CD4-positive, alpha-beta T cell (primary cell): ENCODE measurements around the gene FDX2. TPM values are rescaled to one million over a fixed set of nuclear protein-coding genes. Genes with fewer than 3 reads are reported as not detected.

Experiments used
- ATAC-seq: fragments of 200-7000 bp; cut with Tn5 transposase; one replicate; pipeline ENCODE4 v1.10.0; 2022; ENCODE audit warnings: mild to moderate bottlenecking; ENCODE audit not compliant: poor library complexity
- CTCF ChIA-PET: fragments of 350-600 bp; sonication (Branson Sonifier 250); formaldehyde crosslinking; loops from one replicate; lab custom pipeline; 2021; ENCODE audit warnings: antibody characterized with exemption, inconsistent platforms; lab: Charles Lee
- POLR2A ChIA-PET: fragments of 350-600 bp; sonication (Branson Sonifier 250); formaldehyde crosslinking; loops from one replicate; lab custom pipeline; 2021; ENCODE audit warnings: antibody characterized with exemption, inconsistent platforms; lab: Charles Lee
- DNase-seq, 14 experiments: peaks; one replicate each; pipeline ENCODE4 v3.0.0-alpha.2; 2013 to 2020; ENCODE audit warnings: mixed read lengths in 2 of 14
- H3K27ac ChIP-seq, 2 donors: one replicate each; pipeline versions ENCODE4 v1.5.1 to v1.7.0; 2013; ENCODE audit warnings: low read length in 2 of 2, low read depth in 1 of 2, mild to moderate bottlenecking in 1 of 2
- H3K27me3 ChIP-seq, 2 experiments: 1 replicate in 1 of 2; 2 replicates in 1 of 2; pipeline versions ENCODE4 v1.6.1 to v1.7.0; 2013; ENCODE audit warnings: low read length in 2 of 2, control low read depth in 1 of 2, mild to moderate bottlenecking in 1 of 2, moderate library complexity in 1 of 2; ENCODE audit not compliant: insufficient read depth in 2 of 2, control insufficient read depth in 1 of 2
- H3K36me3 ChIP-seq: one replicate; pipeline ENCODE4 v1.6.1; 2013; ENCODE audit warnings: low read length, control low read depth; ENCODE audit not compliant: insufficient read depth
- H3K4me1 ChIP-seq: one replicate; pipeline ENCODE4 v1.6.1; 2013; ENCODE audit warnings: low read length, control low read depth; ENCODE audit not compliant: insufficient read depth
- H3K4me3 ChIP-seq: one replicate; pipeline ENCODE4 v1.5.1; 2013; ENCODE audit warnings: mild to moderate bottlenecking, low read length, moderate library complexity
- H3K9me3 ChIP-seq, 2 experiments: 1 replicate in 1 of 2; 2 replicates in 1 of 2; pipeline versions ENCODE4 v1.6.1 to v1.7.0; 2013; ENCODE audit warnings: low read length in 2 of 2, mild to moderate bottlenecking in 2 of 2, control low read depth in 1 of 2, moderate library complexity in 1 of 2; ENCODE audit not compliant: control insufficient read depth in 1 of 2, insufficient read depth in 1 of 2
- H3K27ac Mint-ChIP-seq: one replicate; pipeline ENCODE4 v1.8.0; 2020; ENCODE audit warnings: mixed read lengths
- H3K27me3 Mint-ChIP-seq: one replicate; pipeline ENCODE4 v1.8.0; 2021; ENCODE audit warnings: mixed read lengths
- H3K36me3 Mint-ChIP-seq: one replicate; pipeline ENCODE4 v1.8.0; 2021; ENCODE audit warnings: low read depth, mixed read lengths
- H3K4me1 Mint-ChIP-seq: one replicate; pipeline ENCODE4 v1.8.0; 2021; ENCODE audit warnings: low read depth, mixed read lengths
- H3K4me3 Mint-ChIP-seq: one replicate; pipeline ENCODE4 v1.8.0; 2020; ENCODE audit warnings: mild to moderate bottlenecking, mixed read lengths
- H3K9me3 Mint-ChIP-seq: one replicate; pipeline ENCODE4 v1.8.0; 2020; ENCODE audit warnings: mixed read lengths
- CTCF ChIP-seq: fragments of 200-600 bp; IDR thresholded peaks from one replicate; pipeline ENCODE4 v1.8.0; 2022; ENCODE audit warnings: antibody characterized with exemption, mild to moderate bottlenecking
- intact Hi-C, 2 experiments: fragments of 100-400 bp; cut with DNase I in 1 of 2; cut with micrococcal nuclease in 1 of 2; formaldehyde crosslinking; loops; one replicate each; pipeline versions ENCODE4 v1.15.1 to v1.9.0; 2023 to 2025; cut with DNase I, micrococcal nuclease
- total RNA-seq, 174 experiments: library from RNA in 2 of 174; stranded (reverse) in 2 of 174; gene quantifications; one replicate each; pipeline ENCODE4 v1.2.3 and lab custom pipeline; 2021 to 2026

FDX2 gene
- total RNA-seq, 2 experiments from 2014 or later: 1.2 to 1.9 TPM

GRCh38 chr19:10295305-10295846 lies 20.4 kb downstream of the FDX2 start:
- POLR2A ChIA-PET: interaction anchor here (2.2 kb wide), 1 partner anchor 25 kb away, joined by 10 read pairs; the partner anchor contains the start of gene ICAM1
- intact Hi-C loops: no loop called here
- H3K9me3 ChIP-seq: peaks cover 0 to 48% of the 10 kb centered on the region in 2 experiments

GRCh38 chr19:10294368-10294697 lies 21.5 kb downstream of the FDX2 start:
- DNase-seq (peak in 1 of 14 experiments; percentile 34), ATAC-seq (no peak)
- Mint-ChIP-seq H3K4me1 (peaks cover 44% of the 10 kb centered on the region), H3K27me3 (peaks cover 67% of the 10 kb centered on the region), H3K4me3 (no peak overlapping the region), H3K27ac (no peak overlapping the region), H3K9me3 (no peaks in the 10 kb centered on the region), H3K36me3 (no peaks in the 10 kb centered on the region)
- ChIA-PET POLR2A (no interaction called here), CTCF (no interaction called here)
- TF ChIP-seq CTCF: no peak
- H3K27ac ChIP-seq: no peak overlapping the region
- peaks cover 0 to 53% of the 10 kb centered on the region in 2 experiments for H3K9me3 ChIP-seq
- H3K36me3 ChIP-seq: no peaks in the 10 kb centered on the region
- intact Hi-C loops: no loop called here
- peaks cover 61 to 66% of the 10 kb centered on the region in 2 experiments for H3K27me3 ChIP-seq
- no peak overlapping the region for H3K4me3 ChIP-seq
- H3K4me1 ChIP-seq: peaks cover 68% of the 10 kb centered on the region

More at GRCh38 chr19:10295305-10295846, 20.4 kb downstream of the FDX2 start:
- Histone ChIP-seq H3K4me1 (peaks cover 58% of the 10 kb centered on the region), H3K27ac (no peak overlapping the region), H3K4me3 (peak overlapping the region; percentile 57), H3K27me3 (peaks cover 53 to 56% of the 10 kb centered on the region in 2 experiments), H3K36me3 (no peaks in the 10 kb centered on the region)
- no peak for TF ChIP-seq CTCF
- Mint-ChIP-seq H3K36me3 (no peaks in the 10 kb centered on the region), H3K4me3 (peak overlapping the region; percentile 81), H3K27ac (no peak overlapping the region), H3K4me1 (peaks cover 38% of the 10 kb centered on the region), H3K27me3 (peaks cover 60% of the 10 kb centered on the region), H3K9me3 (no peaks in the 10 kb centered on the region)
- DNase-seq: peak; percentile 44 to 89 (median 64)
- CTCF ChIA-PET: interaction anchor here (1.5 kb wide), 1 partner anchor 26 kb away, joined by 6 read pairs; no protein-coding TSS in a partner anchor
- peak; percentile 71 for ATAC-seq

- H3K27me3 Mint-ChIP-seq: peaks cover 73% of the 10 kb centered on the region
- H3K9me3 ChIP-seq: peaks cover 0 to 53% of the 10 kb centered on the region in 2 experiments
These were observed 22.0 kb downstream of the FDX2 start for GRCh38 chr19:10293637-10294367.

More at GRCh38 chr19:10293637-10294367, 22.0 kb downstream of the FDX2 start:
- Mint-ChIP-seq H3K9me3 (no peaks in the 10 kb centered on the region), H3K4me1 (peaks cover 49% of the 10 kb centered on the region), H3K27ac (no peak overlapping the region), H3K36me3 (no peaks in the 10 kb centered on the region), H3K4me3 (peak overlapping the region; percentile 69)
- no peak for TF ChIP-seq CTCF
- DNase-seq (peak in 1 of 14 experiments; percentile 19), ATAC-seq (no peak)
- Histone ChIP-seq H3K4me3 (no peak overlapping the region), H3K27me3 (peaks cover 67 to 70% of the 10 kb centered on the region in 2 experiments), H3K27ac (no peak overlapping the region), H3K36me3 (no peaks in the 10 kb centered on the region), H3K4me1 (peaks cover 73% of the 10 kb centered on the region)
- POLR2A ChIA-PET: no interaction called here
- CTCF ChIA-PET: no interaction called here
- intact Hi-C loops: no loop called here
